C4-2B (cell line): Measurements from ENCODE around the gene DNAJC21.

Experiments used
- H3K27ac ChIP-seq: fragments of 450-650 bp; 2 replicates; pipeline ENCODE4 v1.5.1; 2017
- ZFX ChIP-seq: fragments of 450-650 bp; IDR thresholded peaks from 2 replicates; pipeline ENCODE4 v1.6.1; 2017
- TF ChIP-seq, protein P1 (sequence below): fragments of 450-650 bp; conservative IDR thresholded peaks from 2 replicates; pipeline ENCODE4 v1.5.1; 2017; ENCODE audit warnings: mild to moderate bottlenecking

Gene DNAJC21

DNA sequence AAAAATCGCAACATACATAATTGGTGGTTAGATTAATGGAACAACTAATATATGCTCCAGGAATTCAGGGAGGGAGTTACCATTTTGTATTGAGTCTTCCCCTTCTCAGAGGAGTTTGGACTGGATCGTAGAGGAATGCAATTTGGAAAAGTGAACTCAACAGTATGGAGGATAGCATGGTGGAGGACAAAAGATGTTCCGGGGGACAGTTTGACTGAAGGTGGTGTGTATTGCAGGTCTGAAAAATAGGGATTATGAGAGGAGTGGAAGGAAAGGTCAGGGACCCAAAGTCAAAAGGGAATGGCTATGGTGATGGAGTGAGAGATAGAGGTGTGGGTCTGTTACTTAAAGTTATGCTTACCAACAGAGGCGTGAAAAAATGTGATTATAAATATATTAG, 1.5 kb downstream of the DNAJC21 start:
- no peak for TF ChIP-seq ZFX
- TF ChIP-seq, protein P1, sequence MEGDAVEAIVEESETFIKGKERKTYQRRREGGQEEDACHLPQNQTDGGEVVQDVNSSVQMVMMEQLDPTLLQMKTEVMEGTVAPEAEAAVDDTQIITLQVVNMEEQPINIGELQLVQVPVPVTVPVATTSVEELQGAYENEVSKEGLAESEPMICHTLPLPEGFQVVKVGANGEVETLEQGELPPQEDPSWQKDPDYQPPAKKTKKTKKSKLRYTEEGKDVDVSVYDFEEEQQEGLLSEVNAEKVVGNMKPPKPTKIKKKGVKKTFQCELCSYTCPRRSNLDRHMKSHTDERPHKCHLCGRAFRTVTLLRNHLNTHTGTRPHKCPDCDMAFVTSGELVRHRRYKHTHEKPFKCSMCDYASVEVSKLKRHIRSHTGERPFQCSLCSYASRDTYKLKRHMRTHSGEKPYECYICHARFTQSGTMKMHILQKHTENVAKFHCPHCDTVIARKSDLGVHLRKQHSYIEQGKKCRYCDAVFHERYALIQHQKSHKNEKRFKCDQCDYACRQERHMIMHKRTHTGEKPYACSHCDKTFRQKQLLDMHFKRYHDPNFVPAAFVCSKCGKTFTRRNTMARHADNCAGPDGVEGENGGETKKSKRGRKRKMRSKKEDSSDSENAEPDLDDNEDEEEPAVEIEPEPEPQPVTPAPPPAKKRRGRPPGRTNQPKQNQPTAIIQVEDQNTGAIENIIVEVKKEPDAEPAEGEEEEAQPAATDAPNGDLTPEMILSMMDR = no peak
- H3K27ac ChIP-seq = peak overlapping the region; percentile 38; the same call in 1 of the 2 replicates

DNA sequence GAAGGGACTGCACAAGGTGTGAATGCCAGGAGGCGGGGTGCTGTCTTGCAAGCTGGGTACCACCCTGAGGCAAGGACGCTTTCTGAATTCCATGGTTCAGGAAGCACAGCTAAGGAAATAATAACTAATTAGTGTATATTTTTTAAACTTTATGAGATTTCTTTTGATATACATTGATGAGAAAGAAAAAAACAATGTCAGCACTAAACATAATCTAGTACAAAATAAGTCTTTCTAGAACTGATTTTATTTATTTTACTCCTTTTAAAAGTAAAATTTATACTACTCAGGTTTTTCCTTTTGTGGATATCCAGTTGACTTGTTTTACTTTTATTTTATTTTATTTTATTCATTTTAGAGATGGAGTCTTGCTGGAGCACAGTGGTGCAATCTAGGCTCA, 3.6 kb downstream of the DNAJC21 start:
- no peak for TF ChIP-seq ZFX
- TF ChIP-seq, protein P1 = no peak
- H3K27ac ChIP-seq = no peak overlapping the region

DNA sequence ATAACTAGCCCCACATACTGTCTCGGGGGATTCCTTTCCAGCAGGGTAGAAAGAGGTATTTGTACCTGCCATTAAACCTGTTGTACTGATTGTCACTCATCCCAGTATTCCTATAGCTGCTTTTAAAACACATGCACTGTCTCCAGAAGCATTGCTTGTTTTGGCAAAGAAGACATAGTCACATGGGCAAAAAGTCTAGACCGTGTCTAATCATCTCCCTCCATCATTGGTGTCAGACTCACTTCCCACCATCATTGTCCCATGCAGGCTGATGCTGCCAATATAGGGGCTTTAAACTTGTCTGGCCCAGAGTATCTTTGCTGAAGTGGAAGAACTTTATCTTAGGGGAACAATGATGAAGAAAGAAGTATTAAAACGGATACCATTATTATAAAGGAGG, 12.6 kb downstream of the DNAJC21 start:
- H3K27ac ChIP-seq = no peak overlapping the region
- TF ChIP-seq, protein P1 = no peak
- TF ChIP-seq ZFX = no peak

DNA sequence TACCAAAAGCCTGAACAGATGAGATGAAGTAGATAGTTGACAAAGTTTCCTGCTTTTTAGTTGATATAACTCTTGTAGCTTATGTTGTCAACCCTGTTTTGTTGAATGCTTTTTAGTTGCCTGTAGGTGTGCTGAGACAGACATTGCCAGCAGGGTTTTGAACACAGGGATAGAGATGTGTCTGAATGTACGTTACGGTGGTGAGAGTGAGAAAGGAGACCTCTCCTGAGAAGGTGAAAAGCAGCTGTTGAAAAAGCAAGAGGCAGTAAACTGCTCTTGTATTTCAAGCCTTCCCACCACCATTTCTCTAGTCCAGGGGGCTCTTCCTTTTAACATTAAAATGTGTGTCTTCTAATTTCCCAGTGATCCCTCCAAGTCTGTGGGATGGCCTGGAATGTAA, 14.7 kb downstream of the DNAJC21 start:
- no peak overlapping the region for H3K27ac ChIP-seq
- TF ChIP-seq, protein P1 = no peak
- no peak for TF ChIP-seq ZFX

DNA sequence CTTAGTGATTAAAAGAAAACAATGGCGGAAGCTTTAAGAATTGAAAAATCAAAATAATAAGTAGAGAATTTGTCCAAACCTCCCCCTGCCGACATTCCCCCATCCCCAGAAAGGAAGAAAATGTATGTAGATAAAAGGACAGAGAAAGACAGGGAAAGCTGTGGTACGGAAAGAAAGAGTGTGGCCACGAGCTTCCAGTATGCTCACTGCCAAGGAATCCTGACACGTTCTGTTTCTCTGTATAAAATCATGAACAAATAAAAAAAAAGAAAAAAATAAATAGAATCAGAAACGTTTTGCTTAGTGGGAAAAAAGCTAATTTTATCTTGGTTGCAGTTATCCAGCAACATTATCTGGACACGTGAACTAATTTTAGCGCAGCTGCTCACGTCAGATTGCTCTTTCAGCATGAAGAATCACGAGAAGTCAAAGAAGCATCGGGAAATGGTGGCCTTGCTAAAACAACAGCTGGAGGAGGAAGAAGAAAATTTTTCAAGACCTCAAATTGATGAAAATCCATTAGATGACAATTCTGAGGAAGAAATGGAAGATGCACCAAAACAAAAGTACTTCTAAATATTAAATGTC, 15.2 kb downstream of the DNAJC21 start:
- TF ChIP-seq, protein P1 = no peak
- TF ChIP-seq ZFX = no peak
- H3K27ac ChIP-seq = no peak overlapping the region

DNA sequence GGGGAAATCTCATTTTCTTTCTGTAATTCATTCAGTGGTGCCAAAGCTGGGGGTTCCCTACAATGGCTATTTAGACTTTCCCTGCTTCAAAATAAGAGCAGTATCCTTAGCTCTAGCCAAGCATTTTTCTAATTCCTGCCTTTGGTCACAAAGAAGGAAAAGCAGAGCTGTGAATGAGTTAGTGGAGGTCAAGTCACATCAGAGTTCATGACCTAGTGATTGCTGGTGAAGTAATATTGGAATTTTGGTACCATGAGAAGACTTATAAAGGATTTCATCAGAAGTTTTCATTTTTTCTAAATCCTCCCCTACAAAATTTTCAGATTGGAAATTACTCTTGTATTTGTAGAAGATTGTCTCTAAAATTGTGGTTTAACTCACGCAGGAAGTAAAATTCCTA, 28.0 kb downstream of the DNAJC21 start:
- no peak for TF ChIP-seq ZFX
- TF ChIP-seq, protein P1 = no peak
- no peak overlapping the region for H3K27ac ChIP-seq

DNA sequence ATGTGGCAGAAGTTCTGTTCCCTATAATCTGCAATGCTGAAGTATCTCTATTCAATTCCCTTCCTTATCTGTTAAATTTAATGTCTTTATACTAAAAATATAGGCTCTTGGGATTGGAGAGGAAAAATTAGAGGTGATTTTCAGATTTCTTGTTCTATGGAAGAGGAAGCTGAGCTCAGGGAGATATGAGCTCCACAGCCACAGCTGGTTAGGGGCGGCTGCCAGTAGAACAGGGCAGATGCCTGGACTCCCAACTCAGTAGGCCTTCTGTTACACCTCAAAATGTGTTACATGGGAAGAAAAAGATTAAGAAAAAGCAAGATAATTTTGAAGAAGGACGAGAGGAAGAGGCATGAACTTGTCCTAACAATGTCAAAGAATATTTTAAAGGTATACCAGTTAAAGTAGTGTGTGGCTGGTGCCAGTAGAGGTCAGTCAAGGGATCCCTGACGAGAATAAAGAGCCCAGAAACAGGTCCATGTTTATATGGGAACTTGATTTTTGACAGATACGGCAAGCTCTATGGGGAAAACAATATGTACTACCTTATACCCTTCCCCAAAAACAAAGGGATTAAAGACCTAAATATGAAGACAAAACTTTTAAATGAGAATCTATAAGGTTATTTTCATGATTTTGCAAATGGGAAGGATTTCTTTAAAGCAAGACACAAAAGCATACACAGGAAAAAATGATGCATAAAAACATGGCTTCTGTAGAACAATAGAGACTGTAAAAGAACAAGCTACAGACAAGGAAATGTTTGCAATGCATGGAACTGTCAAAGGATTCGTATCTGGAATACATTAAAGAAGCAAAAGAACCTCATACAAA, 28.7 kb downstream of the DNAJC21 start:
- TF ChIP-seq ZFX = no peak
- TF ChIP-seq, protein P1 = peak; percentile 82
- no peak overlapping the region for H3K27ac ChIP-seq
